Urothelium cell line (cell line): ENCODE measurements around the gene INTS1.
A peak's percentile ranks its signal among the peaks of the same experiment; 100 is the strongest.

Source experiments
- DNase-seq: peaks from one replicate; pipeline ENCODE4 v3.0.0; 2011; ENCODE audit warnings: low spot score, mixed read lengths
- FAIRE-seq: peaks from 2 replicates; lab custom pipeline; 2011; peaks lifted over from hg19 to GRCh38; lab: Jason Lieb, UNC

The INTS1 gene

GRCh38 chr7:1492221-1492620 lies 12.0 kb downstream of the INTS1 start:
- FAIRE-seq (no peak), DNase-seq (no peak)

- FAIRE-seq (no peak), DNase-seq (no peak)
Observed at GRCh38 chr7:1490837-1491236, 13.4 kb downstream of the INTS1 start.

GRCh38 chr7:1489336-1489735 lies 14.9 kb downstream of the INTS1 start:
- FAIRE-seq (no peak), DNase-seq (no peak)

GRCh38 chr7:1488016-1488415 lies 16.2 kb downstream of the INTS1 start:
- FAIRE-seq = peak; percentile 80
- no peak for DNase-seq

GRCh38 chr7:1487466-1487865 lies 16.7 kb downstream of the INTS1 start:
- FAIRE-seq (peak; percentile 74), DNase-seq (no peak)

- DNase-seq = no peak
- peak; percentile 93 for FAIRE-seq
Observed at GRCh38 chr7:1486571-1486970, 17.6 kb downstream of the INTS1 start.

- peak; percentile 70 for FAIRE-seq
- DNase-seq = no peak
Observed at GRCh38 chr7:1485156-1485555, 19.0 kb downstream of the INTS1 start.

GRCh38 chr7:1484569-1484968 lies 19.6 kb downstream of the INTS1 start:
- DNase-seq (no peak), FAIRE-seq (no peak)

GRCh38 chr7:1483536-1484505 lies 20.4 kb downstream of the INTS1 start:
- DNase-seq (no peak), FAIRE-seq (peak; percentile 72)

GRCh38 chr7:1483079-1483478 lies 21.1 kb downstream of the INTS1 start:
- DNase-seq (no peak), FAIRE-seq (peak; percentile 30)

GRCh38 chr7:1481300-1481699 lies 22.9 kb downstream of the INTS1 start:
- FAIRE-seq (peak; percentile 53), DNase-seq (no peak)

GRCh38 chr7:1480670-1481069 lies 23.5 kb downstream of the INTS1 start:
- FAIRE-seq (peak; percentile 35), DNase-seq (no peak)

GRCh38 chr7:1479287-1479686 lies 24.9 kb downstream of the INTS1 start:
- DNase-seq = no peak
- FAIRE-seq = no peak

- DNase-seq (no peak), FAIRE-seq (no peak)
Observed at GRCh38 chr7:1478480-1478879, 25.7 kb downstream of the INTS1 start.

GRCh38 chr7:1476859-1477258 lies 27.3 kb downstream of the INTS1 start:
- no peak for FAIRE-seq
- no peak for DNase-seq

- peak; percentile 67 for FAIRE-seq
- no peak for DNase-seq
Observed at GRCh38 chr7:1475991-1476390, 28.2 kb downstream of the INTS1 start.

GRCh38 chr7:1475393-1475792 lies 28.8 kb downstream of the INTS1 start:
- FAIRE-seq = peak; percentile 79
- DNase-seq = no peak

- DNase-seq (no peak), FAIRE-seq (peak; percentile 13)
Observed at GRCh38 chr7:1474736-1475135, 29.5 kb downstream of the INTS1 start.

GRCh38 chr7:1473864-1474512 lies 30.2 kb downstream of the INTS1 start:
- DNase-seq (peak; percentile 97), FAIRE-seq (peak; percentile 99)

GRCh38 chr7:1470901-1471300 lies 33.3 kb downstream of the INTS1 start:
- DNase-seq (no peak), FAIRE-seq (no peak)

- DNase-seq = no peak
- FAIRE-seq = peak; percentile 37
Observed at GRCh38 chr7:1468643-1469298, 35.4 kb downstream of the INTS1 start.
